ENCODE data around the gene C10orf90.

DNA sequence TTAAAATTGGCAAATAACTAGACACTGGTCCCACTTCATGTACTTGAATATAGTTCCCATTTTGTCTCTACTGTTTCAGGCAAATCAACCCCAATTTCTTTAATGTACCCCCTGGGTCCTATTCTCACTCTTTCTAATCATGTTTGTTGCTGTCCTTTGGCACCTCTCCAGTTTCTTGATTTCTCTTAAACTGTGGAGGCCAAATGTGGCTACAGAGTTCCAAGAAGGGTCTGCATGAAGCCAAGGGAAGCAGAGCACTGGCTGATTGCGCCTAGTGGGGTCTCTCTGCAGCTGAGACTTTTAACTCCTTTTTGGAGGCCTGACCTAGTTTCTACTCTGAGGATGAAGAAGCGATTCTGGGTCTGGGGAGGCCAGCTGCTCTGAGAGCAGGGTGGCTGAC, 275.5 kb downstream of the C10orf90 start:
- no peak for TF ChIP-seq CTCF (IDR thresholded peaks at IDR 0.05)
- no peak for TF ChIP-seq POLR2AphosphoS5 (IDR thresholded peaks at IDR 0.05)
- TF ChIP-seq POLR2A (IDR thresholded peaks at IDR 0.05), result no peak

Measured in suprapubic skin (tissue), 4 donors.